ENCODE measurements around the gene EEIG1.
A peak's percentile ranks its signal among the peaks of the same experiment; 100 is the strongest.

EEIG1 gene

GRCh38 chr9:128001779-128002298 lies 21.1 kb upstream of the EEIG1 start:
- DNase-seq, result no peak

GRCh38 chr9:128001151-128001778 lies 20.5 kb upstream of the EEIG1 start:
- no peak for DNase-seq

DNA sequence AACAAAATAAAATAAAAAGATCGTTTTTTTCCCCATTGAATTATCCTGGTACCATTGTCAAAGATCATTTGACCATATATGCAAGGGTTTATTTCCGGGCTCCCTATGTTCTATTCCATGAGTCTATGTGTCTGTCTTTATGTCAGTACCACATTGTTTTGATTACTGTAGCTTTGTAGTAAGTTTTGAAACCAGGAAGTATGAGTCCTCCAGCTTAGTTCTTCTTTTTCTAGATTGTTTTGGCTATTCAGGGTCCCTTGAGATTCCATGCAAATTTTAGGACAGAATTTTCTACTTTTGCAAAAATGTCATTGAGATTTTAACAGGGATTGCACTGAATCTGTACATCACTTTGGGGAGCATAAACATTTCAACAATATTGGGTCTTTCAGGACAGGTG lies 18.7 kb upstream of the EEIG1 start:
- no peak for DNase-seq

- no peak for DNase-seq
Measured at GRCh38 chr9:127993721-127994120, 12.9 kb upstream of the EEIG1 start.

GRCh38 chr9:127991757-127992274 lies 11.0 kb upstream of the EEIG1 start:
- no peak for DNase-seq

GRCh38 chr9:127991017-127991756 lies 10.4 kb upstream of the EEIG1 start:
- DNase-seq, result no peak

GRCh38 chr9:127990554-127990953 lies 9.8 kb upstream of the EEIG1 start:
- no peak for DNase-seq

DNA sequence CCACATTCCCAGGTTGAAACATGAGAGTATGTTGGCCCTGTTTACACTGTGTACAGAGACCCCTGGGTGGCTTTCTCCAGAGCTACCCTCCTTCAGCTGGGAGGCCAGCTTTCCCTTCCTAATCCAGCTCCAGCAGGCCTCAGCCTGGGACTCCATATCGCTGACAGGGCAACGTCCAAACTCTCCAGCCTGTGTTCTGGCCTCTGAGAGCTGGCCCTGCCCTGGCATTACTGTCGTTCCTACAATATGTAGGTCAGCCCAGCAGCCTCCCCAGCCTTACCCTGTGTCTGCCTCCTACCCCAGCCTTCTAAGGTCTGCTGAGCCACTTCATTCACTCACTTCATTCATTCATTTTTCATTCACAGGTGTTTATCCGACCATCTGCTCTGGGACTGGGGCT lies 8.3 kb upstream of the EEIG1 start:
- DNase-seq, result no peak

- peak in 2 of 58 donors; percentile 26 to 31 for DNase-seq
Measured at GRCh38 chr9:127987103-127987614, 6.4 kb upstream of the EEIG1 start.

- DNase-seq, result no peak
Measured at GRCh38 chr9:127985011-127985410, 4.2 kb upstream of the EEIG1 start.

DNA sequence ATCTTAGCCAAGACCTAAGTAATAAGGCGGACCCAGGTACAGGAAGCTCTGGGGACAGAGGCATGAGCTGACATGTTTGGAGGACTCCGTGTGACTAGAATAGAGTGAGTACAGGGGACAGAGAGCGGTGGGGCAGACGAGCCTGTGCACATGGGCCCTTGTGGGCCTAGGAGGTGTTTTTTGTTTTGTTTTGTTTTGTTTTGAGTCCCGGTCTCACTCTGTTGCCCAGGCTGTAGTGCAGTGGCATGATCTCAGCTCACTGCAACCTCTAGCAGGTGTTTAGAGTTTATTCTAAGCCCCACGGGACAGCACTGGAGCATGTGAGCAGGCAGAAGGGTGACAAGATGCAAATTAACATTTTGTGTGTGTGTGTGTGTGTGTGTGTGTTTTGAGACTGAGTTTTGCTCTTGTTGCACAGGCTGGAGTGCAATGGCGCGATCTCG lies 3.1 kb upstream of the EEIG1 start:
- DNase-seq, result no peak

DNA sequence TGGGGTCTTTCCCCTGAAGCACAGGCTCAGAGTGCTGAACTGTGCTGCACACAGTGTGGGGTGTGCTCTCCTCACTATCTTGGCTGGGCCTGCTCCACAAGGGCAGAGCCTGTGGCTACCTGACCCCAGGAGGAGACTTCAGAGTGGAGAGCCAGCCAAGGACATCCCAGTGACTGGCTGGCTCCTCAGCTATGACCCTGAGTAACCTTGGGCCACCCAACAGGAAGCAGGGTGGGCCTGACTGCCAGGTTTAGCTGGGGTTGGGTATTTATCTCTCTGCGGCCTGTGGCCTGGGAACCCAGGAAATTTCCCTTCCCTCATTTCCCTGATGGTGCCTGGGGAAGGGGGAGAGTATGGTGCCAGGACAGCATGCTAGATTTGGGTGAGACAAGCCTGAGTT lies 2.1 kb upstream of the EEIG1 start:
- DNase-seq, result no peak

DNA sequence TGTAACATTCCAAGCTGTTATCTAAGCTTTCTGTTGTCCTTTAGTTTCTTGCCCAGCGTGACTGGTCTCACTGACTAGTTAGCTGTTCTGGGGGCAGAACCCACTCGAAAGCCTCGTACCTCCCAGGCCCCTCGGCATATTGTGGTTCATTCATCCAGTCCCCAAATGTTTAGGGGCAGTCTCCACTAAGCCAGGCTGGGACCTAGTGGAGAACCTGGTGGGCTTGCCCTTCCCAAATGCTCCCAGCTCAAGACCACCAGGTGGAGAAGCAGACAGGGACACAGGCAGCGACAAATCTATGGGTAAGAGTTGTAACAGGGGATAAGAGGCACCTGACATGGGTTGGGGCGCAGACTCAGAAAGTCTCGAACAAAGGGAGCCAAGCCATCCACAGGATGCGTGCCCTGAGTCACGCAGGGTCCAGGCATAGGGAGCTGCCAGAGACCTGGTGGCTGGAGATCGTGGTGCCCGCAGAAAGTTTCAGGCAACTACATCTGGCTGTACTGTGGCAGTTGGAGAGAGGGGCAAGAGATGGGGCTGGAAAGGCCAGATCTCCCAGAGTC lies 851 bp upstream of the EEIG1 start:
- no peak for DNase-seq

DNA sequence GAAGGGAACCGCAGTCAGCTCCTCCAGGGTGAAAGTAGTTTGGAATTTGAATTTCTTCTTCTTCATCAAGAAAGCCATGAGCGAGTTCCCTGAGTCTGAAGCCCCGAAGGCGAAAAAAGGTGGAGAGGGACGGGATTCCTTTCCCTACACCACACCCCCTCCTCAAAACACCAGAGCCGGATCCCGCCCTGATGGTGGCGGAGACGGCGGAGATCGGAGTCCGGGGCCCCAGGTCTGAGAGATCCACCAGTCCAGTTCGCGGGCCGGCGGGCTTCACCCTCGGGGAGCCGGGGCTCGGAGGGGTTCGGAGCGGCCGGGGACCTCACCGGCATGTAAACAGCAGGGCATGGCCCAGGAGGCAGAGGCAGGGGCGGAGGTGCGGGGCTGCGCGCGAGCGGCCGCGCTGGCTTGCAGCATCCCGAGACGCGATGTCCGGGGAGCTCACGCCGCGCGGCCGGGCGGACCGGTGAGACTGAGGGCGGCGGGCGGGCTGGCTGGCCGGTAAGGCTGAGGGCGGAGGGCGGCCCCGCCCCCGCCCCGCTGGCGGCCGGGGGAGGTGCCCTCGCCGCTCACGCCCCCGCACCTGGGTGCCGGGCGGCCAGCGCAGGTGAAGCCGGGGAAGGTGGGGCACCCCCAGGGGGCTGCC lies 606 bp downstream of the EEIG1 start:
- peak in 2 of 58 donors; percentile 57 to 66 for DNase-seq

GRCh38 chr9:127979333-127980059 lies 1.3 kb downstream of the EEIG1 start:
- DNase-seq, result peak in 57 of 58 donors; percentile 50 to 94 (median 80)

- DNase-seq, result no peak
Measured at GRCh38 chr9:127979015-127979332, 1.8 kb downstream of the EEIG1 start.

DNA sequence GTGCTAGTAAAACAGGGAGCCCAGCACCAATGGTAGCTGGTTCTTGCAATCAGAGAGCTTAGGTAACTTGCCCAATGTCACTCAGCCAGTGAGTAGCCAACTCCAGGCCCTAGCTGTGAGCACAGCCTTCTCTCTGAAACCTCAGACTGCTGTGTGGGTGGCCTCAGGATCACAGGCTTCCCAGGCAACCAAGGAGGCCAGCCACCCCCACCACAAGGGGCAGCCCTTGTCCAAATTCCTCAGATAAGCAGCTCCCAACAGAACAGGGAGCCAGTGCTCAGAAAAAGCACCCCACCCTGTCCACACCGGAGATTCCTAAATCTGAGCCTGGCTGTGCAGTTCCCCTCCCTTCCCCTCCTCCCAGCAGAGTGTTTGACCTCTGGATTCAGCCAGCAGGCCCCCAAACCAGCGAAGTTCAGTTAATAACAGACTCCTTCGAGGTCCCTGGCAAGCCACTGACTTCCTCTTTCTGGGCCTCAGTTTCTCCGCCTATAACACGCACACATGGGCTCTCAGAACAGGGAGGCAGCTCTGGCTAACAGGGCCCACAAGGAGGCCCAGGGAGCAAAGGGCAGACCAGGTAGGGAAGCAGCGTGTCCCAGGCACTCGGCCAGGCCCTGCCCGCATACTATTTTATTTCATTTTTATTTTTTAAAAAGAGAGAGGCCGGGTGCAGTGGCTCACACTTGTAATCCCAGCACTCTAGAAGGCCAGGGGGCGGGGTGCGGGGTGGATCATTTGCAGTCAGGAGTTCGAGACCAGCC lies 2.7 kb downstream of the EEIG1 start:
- no peak for DNase-seq

DNA sequence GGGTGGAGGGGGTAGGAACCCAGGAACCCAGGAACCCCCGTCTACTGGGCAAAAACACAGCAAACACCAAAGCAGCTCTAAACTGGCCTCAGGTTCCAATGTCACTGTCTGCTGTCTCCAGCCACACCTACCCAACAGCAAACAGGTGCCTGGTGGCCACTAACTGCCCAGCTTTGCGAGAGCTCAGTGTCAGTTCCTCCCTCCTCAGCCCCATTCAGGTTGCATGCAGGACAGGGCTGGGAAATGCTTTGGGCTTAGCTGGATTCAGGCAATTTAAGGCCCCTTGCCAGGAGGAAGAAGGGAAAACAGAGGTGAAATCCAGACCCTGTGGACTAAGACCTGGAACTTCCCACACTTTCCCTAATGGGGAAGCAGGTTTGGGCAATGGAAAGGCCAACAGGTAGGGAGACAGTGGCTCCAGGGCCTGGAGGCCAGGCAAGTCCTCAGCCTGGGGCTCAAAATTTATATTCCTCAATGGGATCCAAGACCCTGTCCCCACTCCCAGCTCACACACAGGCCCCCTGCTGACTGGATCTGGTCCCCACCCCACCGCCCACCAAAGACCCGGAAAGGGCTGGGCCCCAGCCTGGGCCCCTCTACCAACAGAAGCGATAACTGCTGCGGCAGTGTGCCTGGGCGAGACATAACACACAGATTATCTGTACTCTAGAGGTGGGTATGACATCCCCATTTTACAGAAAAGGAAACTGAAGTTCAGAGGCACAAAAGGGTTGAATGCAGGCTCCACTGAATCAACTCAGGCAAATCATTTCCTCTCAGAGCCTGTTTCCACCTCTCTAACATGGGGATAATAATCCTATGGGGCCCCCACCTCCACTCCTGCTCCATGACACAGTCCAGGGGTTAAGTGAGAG lies 3.5 kb downstream of the EEIG1 start:
- DNase-seq, result no peak

DNA sequence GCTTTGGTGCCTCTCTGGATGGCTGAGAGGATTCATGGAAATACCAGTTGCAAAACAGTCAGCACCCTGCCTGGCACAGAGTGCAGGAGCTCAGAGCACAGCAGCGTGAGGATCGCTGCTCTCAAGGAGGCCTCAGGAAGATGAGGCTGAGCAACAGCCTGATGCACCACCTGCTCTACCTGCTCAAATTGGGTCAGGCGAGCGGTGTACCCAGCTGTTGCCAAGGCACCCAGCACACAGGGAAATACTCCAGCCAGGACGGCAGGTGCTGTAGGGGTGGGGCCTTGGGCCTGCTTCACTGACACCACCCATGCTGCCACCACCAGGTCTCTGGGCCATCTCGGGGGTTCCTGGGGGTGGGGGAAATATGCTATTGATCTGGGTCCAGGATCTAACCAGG lies 4.3 kb downstream of the EEIG1 start:
- no peak for DNase-seq

All from anterior cingulate cortex (tissue), 58 donors.